Amygdala (tissue), 56 donors: ENCODE measurements around the gene MARK3.

ENCODE experiments used
- DNase-seq, 56 donors: peaks; one replicate each; lab custom pipeline; 2025; lab: John Stamatoyannopoulos, UW

Gene MARK3

DNA sequence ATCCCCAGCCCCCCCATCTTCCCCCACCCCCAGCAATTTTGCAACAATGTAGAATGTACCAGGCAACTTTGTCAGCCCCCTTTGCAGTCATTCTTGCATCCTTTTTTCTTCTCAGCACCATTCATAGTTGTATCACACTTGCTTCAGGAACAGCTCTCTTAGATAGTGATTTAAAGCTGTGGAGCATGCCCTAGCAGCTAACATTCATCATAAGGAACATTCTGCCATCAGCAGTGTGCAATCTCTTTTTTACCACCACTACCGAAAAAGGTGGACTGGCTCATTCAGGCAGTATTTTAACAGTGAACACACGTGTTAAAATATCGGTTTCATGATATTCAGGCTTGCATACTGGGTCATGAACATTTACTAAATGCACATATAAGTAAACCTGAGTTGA lies 45.1 kb downstream of the MARK3 start:
- no peak for DNase-seq

- DNase-seq: no peak
These were observed 47.4 kb downstream of the MARK3 start for GRCh38 chr14:103432627-103433026.

DNA sequence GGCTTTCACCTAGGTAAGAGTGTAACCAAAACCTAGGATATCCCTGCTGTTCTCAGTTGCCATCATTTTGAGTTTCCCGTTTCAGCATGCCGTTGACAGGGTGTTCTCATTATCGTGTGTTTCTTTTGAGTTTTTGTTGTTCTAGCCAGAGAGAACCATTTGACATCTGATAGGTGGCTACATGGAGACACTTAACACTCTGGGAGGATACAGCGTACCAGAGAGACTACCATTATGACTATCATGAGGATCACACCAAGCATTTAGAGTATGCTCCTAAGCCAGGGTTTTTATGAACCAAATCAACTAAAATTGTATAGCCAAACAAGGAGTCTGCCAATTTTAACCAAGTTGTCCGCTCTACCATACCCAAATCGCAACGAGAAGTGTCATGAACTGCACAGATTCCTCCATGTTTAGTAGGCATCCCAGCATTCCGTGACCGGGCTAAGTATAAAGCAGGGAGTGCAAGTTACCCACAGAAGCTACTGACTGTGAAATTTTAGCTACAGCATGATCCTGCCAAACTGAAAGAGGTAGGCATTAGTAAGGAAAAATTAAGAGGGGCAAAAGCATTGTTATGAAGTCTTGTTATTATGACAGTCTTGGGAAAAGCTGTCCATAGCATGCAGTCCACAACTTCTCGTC lies 48.8 kb downstream of the MARK3 start:
- no peak for DNase-seq

- no peak for DNase-seq
These were observed 49.7 kb downstream of the MARK3 start for GRCh38 chr14:103434868-103435442.

GRCh38 chr14:103436533-103436932 lies 51.3 kb downstream of the MARK3 start:
- no peak for DNase-seq

- DNase-seq: no peak
These were observed 57.1 kb downstream of the MARK3 start for GRCh38 chr14:103442288-103442687.

DNA sequence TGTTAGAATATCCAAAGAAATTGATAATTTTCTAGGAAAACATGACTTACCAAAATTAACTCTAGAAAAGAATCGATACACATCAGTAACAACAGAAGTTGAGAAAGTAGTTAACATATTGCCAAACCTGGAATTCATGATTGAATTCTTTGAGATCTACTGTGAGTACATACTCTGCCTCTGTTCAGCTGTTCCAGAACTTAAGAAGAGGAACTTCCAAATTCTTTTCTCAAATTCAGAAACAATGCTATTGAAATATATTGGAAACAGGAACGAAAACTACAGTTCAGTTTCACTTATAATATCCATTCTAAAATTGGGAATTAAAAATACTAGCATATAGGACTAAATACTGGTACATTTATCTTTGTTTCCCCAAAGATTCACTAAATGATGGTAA lies 57.9 kb downstream of the MARK3 start:
- no peak for DNase-seq

GRCh38 chr14:103444837-103445524 lies 59.8 kb downstream of the MARK3 start:
- DNase-seq: no peak

GRCh38 chr14:103445806-103446205 lies 60.6 kb downstream of the MARK3 start:
- no peak for DNase-seq

DNA sequence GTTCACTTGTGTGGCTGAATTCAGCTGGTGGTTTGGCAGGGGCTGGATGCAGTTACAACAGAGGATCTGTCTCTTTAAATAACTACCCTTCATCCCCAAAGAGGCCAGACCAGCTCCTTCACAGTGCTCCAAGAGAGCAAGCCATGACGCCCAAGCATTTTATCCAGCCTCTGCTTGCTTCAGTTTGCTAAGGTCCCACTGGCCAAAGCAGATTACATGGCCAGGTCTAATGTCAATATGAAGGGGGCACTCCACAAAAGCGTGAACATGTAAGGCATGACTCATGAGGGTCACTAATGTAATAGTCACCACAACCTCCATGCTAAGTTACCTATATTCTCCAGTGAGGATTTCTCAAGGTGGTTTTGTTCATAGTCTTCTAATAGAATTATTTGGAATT lies 62.9 kb downstream of the MARK3 start:
- no peak for DNase-seq

GRCh38 chr14:103449634-103450161 lies 64.5 kb downstream of the MARK3 start:
- no peak for DNase-seq

- DNase-seq: no peak
These were observed 65.2 kb downstream of the MARK3 start for GRCh38 chr14:103450416-103450815.

- DNase-seq: no peak
These were observed 66.2 kb downstream of the MARK3 start for GRCh38 chr14:103451401-103451800.

- DNase-seq: no peak
These were observed 68.6 kb downstream of the MARK3 start for GRCh38 chr14:103453791-103454190.

- DNase-seq: no peak
These were observed 71.1 kb downstream of the MARK3 start for GRCh38 chr14:103456167-103456835.

DNA sequence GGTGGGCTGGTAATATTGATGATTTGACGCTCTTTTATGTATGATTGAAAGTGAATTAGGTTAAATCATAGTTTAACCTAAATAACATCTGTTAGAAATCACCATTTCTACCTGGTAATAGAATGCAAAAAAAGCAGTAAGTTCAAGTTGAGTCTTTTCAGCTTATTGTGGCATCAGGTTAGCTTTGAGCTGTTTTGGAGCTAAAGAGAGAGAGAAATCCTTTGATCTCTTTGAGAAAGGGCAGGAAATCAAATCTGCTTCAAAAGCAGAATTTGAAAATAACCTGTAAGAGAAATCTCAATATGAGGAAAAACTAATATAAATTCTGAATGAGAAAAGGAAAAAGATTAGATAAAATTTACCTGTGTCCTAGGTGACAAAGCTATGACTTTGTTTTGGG lies 75.2 kb downstream of the MARK3 start:
- no peak for DNase-seq

- no peak for DNase-seq
These were observed 77.9 kb downstream of the MARK3 start for GRCh38 chr14:103463149-103463548.

DNA sequence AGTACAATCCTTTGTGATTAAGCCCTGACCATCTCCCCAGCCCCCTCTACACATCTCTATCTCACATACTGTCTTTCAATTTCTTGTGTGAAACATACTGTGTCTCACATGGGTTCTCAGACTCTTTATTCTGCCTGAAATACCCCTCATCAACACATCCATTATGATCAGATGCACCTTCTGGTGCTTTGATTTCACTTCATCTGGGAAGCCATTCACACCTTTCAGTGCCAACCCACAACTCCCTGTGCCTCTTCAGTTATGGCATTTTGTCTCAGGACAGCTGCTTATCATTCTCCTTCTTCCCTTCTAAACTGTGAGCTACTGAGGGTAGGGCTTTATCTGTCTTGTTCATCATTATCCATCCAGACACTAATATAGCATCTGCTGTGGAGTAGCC lies 78.6 kb downstream of the MARK3 start:
- DNase-seq: no peak

GRCh38 chr14:103472939-103473338 lies 87.7 kb downstream of the MARK3 start:
- DNase-seq: no peak

DNA sequence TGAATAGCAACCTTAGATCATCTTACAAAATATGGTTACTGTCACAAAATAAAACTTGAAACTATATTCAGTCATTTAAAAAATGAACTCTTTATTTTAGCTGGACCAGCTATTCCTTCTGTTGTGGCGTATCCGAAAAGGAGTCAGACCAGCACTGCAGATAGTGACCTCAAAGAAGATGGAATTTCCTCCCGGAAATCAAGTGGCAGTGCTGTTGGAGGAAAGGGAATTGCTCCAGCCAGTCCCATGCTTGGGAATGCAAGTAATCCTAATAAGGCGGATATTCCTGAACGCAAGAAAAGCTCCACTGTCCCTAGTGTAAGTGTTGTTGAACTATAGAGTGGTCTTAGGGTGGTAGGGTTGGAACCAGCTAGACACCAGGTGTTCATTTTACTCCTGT lies 89.7 kb downstream of the MARK3 start:
- no peak for DNase-seq

DNA sequence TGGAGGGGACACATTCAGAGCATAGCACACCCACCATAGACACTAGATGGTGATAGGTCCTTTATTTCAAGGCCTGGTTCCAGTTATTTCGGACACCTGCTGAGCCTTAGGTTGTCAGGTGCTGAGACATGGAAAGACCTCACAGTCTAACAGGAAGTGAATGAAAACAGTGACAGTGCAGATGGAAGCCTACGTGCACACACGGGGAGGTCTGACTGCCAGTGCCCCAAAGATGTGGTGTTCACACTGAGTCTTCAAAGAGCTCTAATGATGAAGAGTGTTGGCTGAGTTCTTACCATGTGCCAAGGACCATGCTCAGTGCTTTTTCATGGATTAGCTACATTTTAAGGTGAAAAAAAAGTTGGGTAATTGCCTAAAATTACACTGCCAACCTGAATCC lies 90.8 kb downstream of the MARK3 start:
- no peak for DNase-seq
